DND-41 (cell line): Measurements from ENCODE around the gene SUSD4.

ENCODE experiments used
- ATAC-seq: fragments of 200-7000 bp; cut with Tn5 transposase; 3 replicates; pipeline ENCODE4 v1.9.1; 2021; ENCODE audit warnings: low read depth; ENCODE audit not compliant: insufficient read depth
- DNase-seq: peaks from one replicate; pipeline ENCODE4 v3.0.0-alpha.2; 2020
- H2AFZ ChIP-seq: 2 replicates; pipeline ENCODE4 v1.6.0; 2012; ENCODE audit warnings: low read depth, low read length
- H3K27ac ChIP-seq: 2 replicates; pipeline ENCODE4 v1.5.1; 2012; ENCODE audit warnings: low read length, inconsistent platforms
- H3K27me3 ChIP-seq: fragments of 200-600 bp; sonication (generic); 2 replicates; pipeline ENCODE4 v1.6.0; 2012; ENCODE audit warnings: low read length, mild to moderate bottlenecking, inconsistent platforms; ENCODE audit not compliant: insufficient read depth, poor library complexity
- H3K36me3 ChIP-seq: 2 replicates; pipeline ENCODE4 v1.5.1; 2012; ENCODE audit warnings: low read length, inconsistent platforms; ENCODE audit not compliant: insufficient read depth
- H3K4me1 ChIP-seq: 2 replicates; pipeline ENCODE4 v1.5.1; 2012; ENCODE audit warnings: mild to moderate bottlenecking, low read length; ENCODE audit not compliant: insufficient read depth
- H3K4me2 ChIP-seq: 2 replicates; pipeline ENCODE4 v1.6.0; 2012; ENCODE audit warnings: mild to moderate bottlenecking, moderate library complexity, low read length, inconsistent platforms; ENCODE audit not compliant: insufficient read depth
- H3K4me3 ChIP-seq, 2 experiments: fragments of 200-600 bp in 1 of 2; shearing (Covaris generic) in 1 of 2; 2 replicates each; pipeline ENCODE4 v1.5.1; 2012 to 2016; ENCODE audit warnings: inconsistent platforms in 2 of 2, low read length in 2 of 2, mild to moderate bottlenecking in 2 of 2, low read depth in 1 of 2, moderate library complexity in 1 of 2
- H3K79me2 ChIP-seq: 2 replicates; pipeline ENCODE4 v1.6.0; 2012; ENCODE audit warnings: low read length, inconsistent platforms; ENCODE audit not compliant: insufficient read depth
- H3K9ac ChIP-seq: 2 replicates; pipeline ENCODE4 v1.6.0; 2012; ENCODE audit warnings: low read depth, mild to moderate bottlenecking, inconsistent platforms, low read length, moderate library complexity
- H3K9me3 ChIP-seq: 2 replicates; pipeline ENCODE4 v1.5.1; 2012; ENCODE audit warnings: low read length, moderate library complexity, mild to moderate bottlenecking, inconsistent platforms; ENCODE audit not compliant: insufficient read depth, severe bottlenecking
- H4K20me1 ChIP-seq: 2 replicates; pipeline ENCODE4 v1.6.0; 2012; ENCODE audit warnings: low read length; ENCODE audit not compliant: insufficient read depth
- EZH2 ChIP-seq: IDR thresholded peaks from 3 replicates; pipeline ENCODE4 v1.6.1; 2012; ENCODE audit warnings: borderline replicate concordance, low read depth, mild to moderate bottlenecking, moderate library complexity, low read length, inconsistent platforms; ENCODE audit not compliant: severe bottlenecking
- TF ChIP-seq, protein P1 (sequence below): IDR thresholded peaks from 2 replicates; pipeline ENCODE4 v1.5.1; 2012; ENCODE audit warnings: borderline replicate concordance, low read length, moderate library complexity, mild to moderate bottlenecking; ENCODE audit not compliant: poor library complexity, severe bottlenecking; ENCODE audit errors: extremely low read depth

SUSD4 gene

DNA sequence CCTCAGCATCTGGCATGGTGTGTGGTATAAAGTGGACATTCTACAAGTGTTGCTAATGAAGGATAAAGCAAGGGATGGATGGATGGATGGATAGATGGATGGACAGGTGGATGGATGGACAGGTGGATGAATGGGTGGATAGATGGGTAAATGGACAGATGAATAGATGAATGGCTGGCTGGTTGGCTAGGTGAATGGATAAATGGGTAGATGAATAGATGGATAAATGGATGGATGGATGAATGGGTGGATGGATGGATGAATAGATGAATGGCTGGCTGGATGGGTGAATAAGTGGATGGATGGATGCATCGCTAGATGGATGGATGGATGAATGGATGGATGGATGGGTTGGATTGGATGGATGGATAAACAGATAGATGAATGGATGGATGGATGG lies 66.2 kb downstream of the SUSD4 start:
- Histone ChIP-seq H3K9me3 (no peaks in the 10 kb centered on the region), H3K4me3 (no peak overlapping the region), H3K27me3 (no peaks in the 10 kb centered on the region), H3K27ac (no peak overlapping the region), H4K20me1 (no peaks in the 10 kb centered on the region), H3K9ac (no peak overlapping the region), H3K79me2 (no peaks in the 10 kb centered on the region), H3K4me2 (no peak overlapping the region), H3K4me1 (no peaks in the 10 kb centered on the region), H2AFZ (no peak overlapping the region), H3K36me3 (no peaks in the 10 kb centered on the region)
- ATAC-seq: no peak
- TF ChIP-seq, protein P1, sequence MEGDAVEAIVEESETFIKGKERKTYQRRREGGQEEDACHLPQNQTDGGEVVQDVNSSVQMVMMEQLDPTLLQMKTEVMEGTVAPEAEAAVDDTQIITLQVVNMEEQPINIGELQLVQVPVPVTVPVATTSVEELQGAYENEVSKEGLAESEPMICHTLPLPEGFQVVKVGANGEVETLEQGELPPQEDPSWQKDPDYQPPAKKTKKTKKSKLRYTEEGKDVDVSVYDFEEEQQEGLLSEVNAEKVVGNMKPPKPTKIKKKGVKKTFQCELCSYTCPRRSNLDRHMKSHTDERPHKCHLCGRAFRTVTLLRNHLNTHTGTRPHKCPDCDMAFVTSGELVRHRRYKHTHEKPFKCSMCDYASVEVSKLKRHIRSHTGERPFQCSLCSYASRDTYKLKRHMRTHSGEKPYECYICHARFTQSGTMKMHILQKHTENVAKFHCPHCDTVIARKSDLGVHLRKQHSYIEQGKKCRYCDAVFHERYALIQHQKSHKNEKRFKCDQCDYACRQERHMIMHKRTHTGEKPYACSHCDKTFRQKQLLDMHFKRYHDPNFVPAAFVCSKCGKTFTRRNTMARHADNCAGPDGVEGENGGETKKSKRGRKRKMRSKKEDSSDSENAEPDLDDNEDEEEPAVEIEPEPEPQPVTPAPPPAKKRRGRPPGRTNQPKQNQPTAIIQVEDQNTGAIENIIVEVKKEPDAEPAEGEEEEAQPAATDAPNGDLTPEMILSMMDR: no peak
- no peak for TF ChIP-seq EZH2
- no peak for DNase-seq

DNA sequence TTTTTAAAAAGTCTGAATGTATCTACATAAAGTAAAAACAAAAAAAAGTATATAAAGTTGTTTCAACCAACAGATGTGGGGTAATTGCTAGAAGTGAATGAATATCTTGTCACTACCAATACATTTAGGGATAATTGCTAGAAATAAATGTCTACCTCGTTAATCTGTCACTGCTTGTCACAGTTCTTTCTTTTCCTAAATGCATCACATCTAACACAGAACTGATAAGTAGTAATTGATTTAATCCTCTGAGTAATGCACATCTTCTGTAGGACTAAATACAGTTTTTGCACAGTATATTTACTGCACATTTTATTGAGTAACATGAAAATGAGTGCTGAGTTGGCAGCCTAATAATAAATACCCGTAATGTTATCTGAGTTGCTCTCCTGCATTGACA lies 72.2 kb downstream of the SUSD4 start:
- Histone ChIP-seq H3K4me2 (no peak overlapping the region), H3K36me3 (no peaks in the 10 kb centered on the region)
- no peak for TF ChIP-seq EZH2
- TF ChIP-seq, protein P1: no peak

DNA sequence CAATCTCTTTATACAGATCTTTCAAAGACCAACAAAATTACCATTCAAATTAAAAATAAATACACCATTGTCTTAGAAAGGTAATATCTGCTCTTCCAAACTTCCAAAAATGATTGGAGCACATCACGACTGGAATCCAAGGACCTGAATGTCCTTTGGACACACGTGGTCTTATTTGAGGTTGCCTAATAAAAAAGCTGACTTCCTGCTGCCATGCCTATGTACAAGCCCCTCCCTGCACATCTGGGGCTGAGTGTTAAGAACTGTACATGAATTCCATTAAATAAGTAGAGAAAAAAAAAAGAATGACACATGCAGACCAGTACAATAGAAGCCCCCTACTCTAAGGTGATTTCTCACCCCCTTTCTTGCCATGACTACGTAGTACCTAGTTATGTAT lies 73.6 kb downstream of the SUSD4 start:
- Histone ChIP-seq H2AFZ (no peak overlapping the region), H3K4me3 (no peak overlapping the region), H3K79me2 (no peaks in the 10 kb centered on the region), H3K9ac (no peak overlapping the region), H3K27me3 (no peaks in the 10 kb centered on the region), H3K4me1 (no peaks in the 10 kb centered on the region), H3K36me3 (no peaks in the 10 kb centered on the region), H4K20me1 (no peaks in the 10 kb centered on the region), H3K27ac (no peak overlapping the region), H3K4me2 (no peak overlapping the region), H3K9me3 (no peaks in the 10 kb centered on the region)
- ATAC-seq (no peak), DNase-seq (no peak)
- TF ChIP-seq, protein P1: no peak
- TF ChIP-seq EZH2: no peak

More for the DNA sequence above, 72.2 kb downstream of the SUSD4 start:
- H4K20me1 ChIP-seq: no peaks in the 10 kb centered on the region
- H3K9me3 ChIP-seq: no peaks in the 10 kb centered on the region
- no peak overlapping the region for H3K4me3 ChIP-seq
- no peak overlapping the region for H3K9ac ChIP-seq
- no peaks in the 10 kb centered on the region for H3K79me2 ChIP-seq
- DNase-seq (no peak), ATAC-seq (no peak)
- no peak overlapping the region for H2AFZ ChIP-seq
- no peak overlapping the region for H3K27ac ChIP-seq
- H3K27me3 ChIP-seq: no peaks in the 10 kb centered on the region
- no peaks in the 10 kb centered on the region for H3K4me1 ChIP-seq

DNA sequence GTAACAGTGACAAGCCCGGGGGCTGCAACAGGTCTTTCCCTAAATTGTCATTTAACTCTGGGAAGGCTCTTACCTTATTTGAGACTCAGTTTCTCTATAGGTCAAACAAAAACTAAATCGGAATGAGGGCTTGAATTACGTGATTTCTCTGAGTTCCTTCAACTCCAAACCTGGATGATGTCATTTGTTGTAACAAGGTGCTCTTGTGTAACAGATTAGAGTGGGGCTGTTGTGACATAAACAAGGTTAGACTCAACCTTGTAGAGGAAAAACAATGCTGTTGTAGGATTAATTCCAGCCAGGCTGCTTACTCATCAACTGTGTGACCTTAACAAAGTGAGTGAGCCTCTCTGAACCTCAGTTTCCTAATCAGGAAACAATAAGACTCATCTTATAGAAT lies 74.4 kb downstream of the SUSD4 start:
- Histone ChIP-seq H3K27me3 (no peaks in the 10 kb centered on the region), H3K4me3 (no peak overlapping the region), H3K4me2 (no peak overlapping the region), H3K9me3 (no peaks in the 10 kb centered on the region), H3K79me2 (no peaks in the 10 kb centered on the region), H4K20me1 (no peaks in the 10 kb centered on the region), H3K27ac (no peak overlapping the region), H2AFZ (no peak overlapping the region), H3K4me1 (no peaks in the 10 kb centered on the region), H3K9ac (no peak overlapping the region), H3K36me3 (no peaks in the 10 kb centered on the region)
- DNase-seq (no peak), ATAC-seq (no peak)
- TF ChIP-seq EZH2: no peak
